Vagina (tissue), 2 donors: ENCODE results near the gene ACBD3. TPM values are rescaled to one million over a fixed set of nuclear protein-coding genes. Genes with fewer than 3 reads are reported as not detected.
A peak's percentile ranks its signal among the peaks of the same experiment; 100 is the strongest.

Experiments used
- DNase-seq, 2 donors: peaks; one replicate each; pipeline ENCODE4 v3.0.0-alpha.2; 2017; ENCODE audit errors: extremely low spot score in 2 of 2
- H3K27ac ChIP-seq: fragments of 200-600 bp; sonication (generic); one replicate; pipeline ENCODE4 v1.5.1; 2019
- H3K27me3 ChIP-seq: fragments of 200-600 bp; sonication (generic); one replicate; pipeline ENCODE4 v1.5.1; 2019
- H3K36me3 ChIP-seq, 2 donors: fragments of 200-600 bp; sonication (generic); one replicate each; pipeline ENCODE4 v1.5.1; 2017 to 2019
- H3K4me1 ChIP-seq: fragments of 200-600 bp; sonication (generic); one replicate; pipeline ENCODE4 v1.5.1; 2019
- H3K4me3 ChIP-seq, 2 donors: fragments of 200-600 bp; sonication (generic); 1 replicate in 1 of 2; 2 replicates in 1 of 2; pipeline ENCODE4 v1.5.1; 2016 to 2019
- H3K9me3 ChIP-seq: fragments of 200-600 bp; sonication (generic); one replicate; pipeline ENCODE4 v1.5.1; 2019
- CTCF ChIP-seq, 3 experiments: fragments of 450-650 bp in 2 of 3; fragments of 200-600 bp in 1 of 3; sonication (generic) in 1 of 3; IDR thresholded peaks; one replicate each; pipeline ENCODE4 v1.5.1; 2017 to 2019; ENCODE audit warnings: antibody characterized with exemption in 3 of 3, mild to moderate bottlenecking in 2 of 3, moderate library complexity in 2 of 3
- POLR2A ChIP-seq, 2 donors: fragments of 450-650 bp; IDR thresholded peaks; one replicate each; pipeline ENCODE4 v1.6.1; 2017; ENCODE audit warnings: antibody characterized with exemption in 2 of 2, mild to moderate bottlenecking in 2 of 2, moderate library complexity in 2 of 2
- POLR2AphosphoS5 ChIP-seq, 2 donors: sonication (generic); formaldehyde crosslinking; IDR thresholded peaks; one replicate each; pipeline ENCODE4 v1.9.0; 2017; ENCODE audit warnings: antibody characterized with exemption in 2 of 2, mild to moderate bottlenecking in 2 of 2, low read depth in 1 of 2; ENCODE audit not compliant: insufficient read depth in 1 of 2
- intact Hi-C: fragments of 100-400 bp; cut with DNase I; formaldehyde crosslinking; loops from one replicate; pipeline ENCODE4 v1.15.1; 2023
- total RNA-seq: library from RNA; depleted of rRNA; stranded (reverse); fragments of >200 nt; gene quantifications from one replicate; pipeline ENCODE4 v1.2.3, GENCODE V29; 2016

Gene ACBD3
- total RNA-seq, 1 donor from 2014 or later, result 38.1 TPM

GRCh38 chr1:226132728-226133503 is 53.6 kb downstream of the ACBD3 start:
- peak in 1 of 2 donors; percentile 58 for DNase-seq
- no peaks in the 10 kb centered on the region for H3K9me3 ChIP-seq
- no peaks in the 10 kb centered on the region for H3K27me3 ChIP-seq
- peaks cover 46% of the 10 kb centered on the region for H3K4me1 ChIP-seq
- no peak overlapping the region for H3K27ac ChIP-seq
- no peaks in the 10 kb centered on the region for H3K36me3 ChIP-seq
- intact Hi-C loops, result no loop called here
- TF ChIP-seq CTCF (IDR thresholded peaks at IDR 0.05) (no peak), POLR2AphosphoS5 (IDR thresholded peaks at IDR 0.05; ENCODE audit: insufficient read depth in 1 of 2, low read depth in 1 of 2) (peak in 1 of 2 donors; percentile 24)
- H3K4me3 ChIP-seq, result no peak overlapping the region

- TF ChIP-seq POLR2AphosphoS5 (IDR thresholded peaks at IDR 0.05; ENCODE audit: insufficient read depth in 1 of 2, low read depth in 1 of 2), result no peak
- no peak for TF ChIP-seq CTCF (IDR thresholded peaks at IDR 0.05)
- TF ChIP-seq POLR2A (IDR thresholded peaks at IDR 0.05), result no peak
- H3K4me3 ChIP-seq, result no peak overlapping the region
- H3K27me3 ChIP-seq, result no peaks in the 10 kb centered on the region
- H3K27ac ChIP-seq, result no peak overlapping the region
- H3K4me1 ChIP-seq, result peaks cover 46% of the 10 kb centered on the region
- intact Hi-C loops, result no loop called here
- DNase-seq, result peak in 1 of 2 donors; percentile 54
- H3K9me3 ChIP-seq, result no peaks in the 10 kb centered on the region
- H3K36me3 ChIP-seq, result no peaks in the 10 kb centered on the region
These were observed 54.9 kb downstream of the ACBD3 start for GRCh38 chr1:226131639-226132038.

GRCh38 chr1:226129230-226129629 is 57.3 kb downstream of the ACBD3 start:
- Histone ChIP-seq H3K9me3 (no peaks in the 10 kb centered on the region), H3K36me3 (no peaks in the 10 kb centered on the region), H3K27me3 (no peaks in the 10 kb centered on the region), H3K4me1 (peaks cover 26% of the 10 kb centered on the region), H3K27ac (no peak overlapping the region), H3K4me3 (no peak overlapping the region)
- DNase-seq, result no peak
- intact Hi-C loops, result loop anchor here (5.0 kb wide), 1 partner anchor 63 kb away; no protein-coding TSS in a partner anchor
- TF ChIP-seq POLR2A (IDR thresholded peaks at IDR 0.05) (no peak), POLR2AphosphoS5 (IDR thresholded peaks at IDR 0.05; ENCODE audit: insufficient read depth in 1 of 2, low read depth in 1 of 2) (no peak), CTCF (IDR thresholded peaks at IDR 0.05) (no peak)

- Histone ChIP-seq H3K27me3 (no peaks in the 10 kb centered on the region), H3K27ac (peak overlapping the region; percentile 40), H3K4me1 (peaks cover 20% of the 10 kb centered on the region), H3K4me3 (no peak overlapping the region), H3K36me3 (no peaks in the 10 kb centered on the region), H3K9me3 (no peaks in the 10 kb centered on the region)
- TF ChIP-seq POLR2A (IDR thresholded peaks at IDR 0.05), result no peak
- no peak for TF ChIP-seq POLR2AphosphoS5 (IDR thresholded peaks at IDR 0.05; ENCODE audit: insufficient read depth in 1 of 2, low read depth in 1 of 2)
- no peak for TF ChIP-seq CTCF (IDR thresholded peaks at IDR 0.05)
- intact Hi-C loops, result loop anchor here (5.0 kb wide), 1 partner anchor 64 kb away; no protein-coding TSS in a partner anchor
- DNase-seq, result peak in 1 of 2 donors; percentile 76
These were observed 58.0 kb downstream of the ACBD3 start for GRCh38 chr1:226128487-226129075.
